Loucy (cell line): ENCODE data around the gene MYH7B.

Source experiments
- H2AFZ ChIP-seq: fragments of 200-600 bp; sonication (generic); 2 replicates; pipeline ENCODE4 v1.6.0; 2016; ENCODE audit warnings: antibody characterized with exemption, mild to moderate bottlenecking, low read length, moderate library complexity
- H3F3A ChIP-seq: fragments of 200-600 bp; 2 replicates; pipeline ENCODE4 v1.6.0; 2016; ENCODE audit warnings: antibody characterized with exemption, low read depth, mild to moderate bottlenecking
- H3K27me3 ChIP-seq: fragments of 200-600 bp; sonication (generic); 2 replicates; pipeline ENCODE4 v1.6.1; 2014; ENCODE audit warnings: low read length, mild to moderate bottlenecking; ENCODE audit not compliant: insufficient read depth, poor library complexity, severe bottlenecking
- H3K36me3 ChIP-seq: fragments of 200-600 bp; sonication (generic); 2 replicates; pipeline ENCODE4 v1.6.1; 2016; ENCODE audit warnings: low read length; ENCODE audit not compliant: insufficient read depth
- H3K4me1 ChIP-seq: fragments of 200-600 bp; sonication (generic); 2 replicates; pipeline ENCODE4 v1.5.1; 2014; ENCODE audit warnings: low read length, mild to moderate bottlenecking; ENCODE audit not compliant: insufficient read depth, poor library complexity, severe bottlenecking
- H3K4me2 ChIP-seq: fragments of 200-600 bp; sonication (generic); 2 replicates; pipeline ENCODE4 v1.6.0; 2014; ENCODE audit warnings: antibody characterized with exemption, low read length, low read depth, mild to moderate bottlenecking; ENCODE audit not compliant: poor library complexity, severe bottlenecking
- H3K4me3 ChIP-seq: fragments of 200-600 bp; sonication (generic); 2 replicates; pipeline ENCODE4 v1.5.1; 2014; ENCODE audit warnings: low read length, mild to moderate bottlenecking, mixed read lengths; ENCODE audit not compliant: poor library complexity, severe bottlenecking
- H3K79me2 ChIP-seq: fragments of 200-600 bp; sonication (generic); 2 replicates; pipeline ENCODE4 v1.6.1; 2014; ENCODE audit warnings: low read length; ENCODE audit not compliant: insufficient read depth
- H3K9ac ChIP-seq: fragments of 200-600 bp; sonication (generic); 2 replicates; pipeline ENCODE4 v1.6.0; 2014; ENCODE audit warnings: mild to moderate bottlenecking, low read depth, low read length, moderate library complexity; ENCODE audit not compliant: poor library complexity, severe bottlenecking
- H3K9me2 ChIP-seq: fragments of 200-600 bp; sonication (generic); replicated peaks from 2 replicates; pipeline ENCODE4 v1.6.1; 2016; ENCODE audit warnings: low read depth, low read length, mixed read lengths
- H3K9me3 ChIP-seq: fragments of 200-600 bp; sonication (generic); 2 replicates; pipeline ENCODE4 v1.6.1; 2014; ENCODE audit warnings: mild to moderate bottlenecking, antibody characterized with exemption, low read length, low read depth; ENCODE audit not compliant: insufficient read depth
- H4K20me1 ChIP-seq: fragments of 200-600 bp; sonication (generic); 2 replicates; pipeline ENCODE4 v1.6.0; 2014; ENCODE audit warnings: antibody characterized with exemption, low read length, mild to moderate bottlenecking; ENCODE audit not compliant: insufficient read depth, poor library complexity, severe bottlenecking
- CTCF ChIP-seq: fragments of 200-600 bp; sonication (generic); conservative IDR thresholded peaks from 2 replicates; pipeline ENCODE4 v1.5.1; 2014; ENCODE audit warnings: mild to moderate bottlenecking, antibody characterized with exemption, low read length
- EZH2phosphoT487 ChIP-seq: fragments of 200-600 bp; IDR thresholded peaks from 2 replicates; pipeline ENCODE4 v1.6.1; 2018; ENCODE audit warnings: antibody characterized with exemption, mild to moderate bottlenecking, moderate library complexity, borderline replicate concordance

The MYH7B gene

GRCh38 chr20:34946661-34947060 lies 9.0 kb upstream of the MYH7B start:
- no peaks in the 10 kb centered on the region for H3K79me2 ChIP-seq
- peaks cover 17% of the 10 kb centered on the region; the same call in 1 of the 2 replicates for H3K36me3 ChIP-seq
- no peaks in the 10 kb centered on the region for H3K9me2 ChIP-seq
- H3K9me3 ChIP-seq: no peaks in the 10 kb centered on the region
- no peak overlapping the region for H3K4me2 ChIP-seq
- no peak for TF ChIP-seq CTCF
- no peak for TF ChIP-seq EZH2phosphoT487
- no peak overlapping the region for H3K9ac ChIP-seq
- H3K4me3 ChIP-seq: no peak overlapping the region
- H2AFZ ChIP-seq: no peak overlapping the region
- H4K20me1 ChIP-seq: no peaks in the 10 kb centered on the region
- no peaks in the 10 kb centered on the region for H3F3A ChIP-seq
- no peaks in the 10 kb centered on the region for H3K27me3 ChIP-seq
- H3K4me1 ChIP-seq: no peaks in the 10 kb centered on the region

- Histone ChIP-seq H3K27me3 (no peaks in the 10 kb centered on the region), H3K9me2 (no peaks in the 10 kb centered on the region), H3K4me3 (no peak overlapping the region), H3K36me3 (peaks cover 10% of the 10 kb centered on the region; the same call in 1 of the 2 replicates), H3K79me2 (no peaks in the 10 kb centered on the region), H3K4me2 (no peak overlapping the region), H3K9me3 (no peaks in the 10 kb centered on the region), H3F3A (no peaks in the 10 kb centered on the region), H3K9ac (no peak overlapping the region), H2AFZ (no peak overlapping the region), H3K4me1 (no peaks in the 10 kb centered on the region), H4K20me1 (no peaks in the 10 kb centered on the region)
- no peak for TF ChIP-seq CTCF
- no peak for TF ChIP-seq EZH2phosphoT487
Observed at GRCh38 chr20:34947336-34947735, 8.3 kb upstream of the MYH7B start.

GRCh38 chr20:34948030-34948429 lies 7.6 kb upstream of the MYH7B start:
- 0 out of 2 replicates have a peak, but pooled peaks cover 3% of the 10 kb centered on the region for H3K36me3 ChIP-seq

More at GRCh38 chr20:34948030-34948429, 7.6 kb upstream of the MYH7B start:
- H4K20me1 ChIP-seq: no peaks in the 10 kb centered on the region
- no peak overlapping the region for H3K4me2 ChIP-seq
- no peak overlapping the region for H3K9ac ChIP-seq
- H3K9me3 ChIP-seq: no peaks in the 10 kb centered on the region
- H3F3A ChIP-seq: no peaks in the 10 kb centered on the region
- no peak overlapping the region for H2AFZ ChIP-seq
- no peaks in the 10 kb centered on the region for H3K79me2 ChIP-seq
- no peak overlapping the region for H3K4me3 ChIP-seq
- H3K27me3 ChIP-seq: no peaks in the 10 kb centered on the region
- TF ChIP-seq EZH2phosphoT487 (no peak), CTCF (no peak)
- no peaks in the 10 kb centered on the region for H3K4me1 ChIP-seq
- no peaks in the 10 kb centered on the region for H3K9me2 ChIP-seq
